HS-5 (cell line): Measurements from ENCODE around the gene AQP6.
"Not testable (repeated sequence)": the region's sequence is repeated elsewhere in the genome, so short reads cannot be mapped to it uniquely, and the experiment has no call there.

Source experiments
- DNase-seq: peaks from one replicate; pipeline ENCODE4 v3.0.0-alpha.2; 2012; ENCODE audit warnings: low read depth

AQP6 gene

GRCh38 chr12:49970658-49971057 is 2.1 kb upstream of the AQP6 start:
- DNase-seq = no peak

- no peak for DNase-seq
Measured at GRCh38 chr12:49971141-49971540, 1.6 kb upstream of the AQP6 start.

- DNase-seq = no peak
Measured at GRCh38 chr12:49972129-49972528, 618 bp upstream of the AQP6 start.

DNA sequence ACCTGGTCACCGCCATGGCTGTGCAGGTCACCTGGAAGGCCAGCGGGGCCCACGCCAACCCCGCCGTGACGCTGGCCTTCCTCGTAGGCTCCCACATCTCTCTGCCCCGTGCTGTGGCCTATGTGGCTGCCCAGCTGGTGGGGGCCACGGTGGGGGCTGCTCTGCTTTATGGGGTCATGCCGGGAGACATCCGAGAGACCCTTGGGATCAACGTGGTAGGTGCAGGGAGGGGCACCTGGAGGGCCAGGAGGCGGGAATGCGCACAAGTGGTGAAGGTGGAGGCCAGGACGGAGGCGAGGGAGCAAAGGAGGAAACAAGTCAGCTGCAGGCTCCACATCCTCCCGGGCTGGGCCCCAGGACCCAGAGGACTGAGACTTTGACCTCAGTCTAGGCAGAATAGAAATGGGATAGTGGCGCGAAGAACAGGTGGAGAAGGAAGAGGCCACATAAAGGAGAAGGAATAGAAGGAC is 649 bp downstream of the AQP6 start:
- DNase-seq = no peak

DNA sequence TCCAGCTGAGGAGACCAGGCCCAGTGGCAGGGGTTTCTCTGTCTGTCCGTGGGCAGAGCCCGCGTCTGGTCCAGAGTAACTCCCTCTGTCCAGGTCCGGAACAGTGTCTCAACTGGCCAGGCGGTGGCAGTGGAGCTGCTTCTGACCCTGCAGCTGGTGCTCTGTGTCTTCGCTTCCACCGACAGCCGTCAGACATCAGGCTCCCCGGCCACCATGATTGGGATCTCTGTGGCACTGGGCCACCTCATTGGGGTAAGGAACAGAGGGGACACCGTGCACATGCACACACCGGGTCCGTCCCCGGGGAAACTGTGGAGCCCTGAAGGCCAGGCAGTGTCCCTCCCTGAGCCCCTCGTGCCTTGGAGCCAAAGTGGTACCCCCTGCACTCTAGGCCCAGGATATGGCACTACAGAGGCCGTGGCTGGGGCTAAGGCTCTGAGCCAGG is 1.5 kb downstream of the AQP6 start:
- DNase-seq = no peak

DNA sequence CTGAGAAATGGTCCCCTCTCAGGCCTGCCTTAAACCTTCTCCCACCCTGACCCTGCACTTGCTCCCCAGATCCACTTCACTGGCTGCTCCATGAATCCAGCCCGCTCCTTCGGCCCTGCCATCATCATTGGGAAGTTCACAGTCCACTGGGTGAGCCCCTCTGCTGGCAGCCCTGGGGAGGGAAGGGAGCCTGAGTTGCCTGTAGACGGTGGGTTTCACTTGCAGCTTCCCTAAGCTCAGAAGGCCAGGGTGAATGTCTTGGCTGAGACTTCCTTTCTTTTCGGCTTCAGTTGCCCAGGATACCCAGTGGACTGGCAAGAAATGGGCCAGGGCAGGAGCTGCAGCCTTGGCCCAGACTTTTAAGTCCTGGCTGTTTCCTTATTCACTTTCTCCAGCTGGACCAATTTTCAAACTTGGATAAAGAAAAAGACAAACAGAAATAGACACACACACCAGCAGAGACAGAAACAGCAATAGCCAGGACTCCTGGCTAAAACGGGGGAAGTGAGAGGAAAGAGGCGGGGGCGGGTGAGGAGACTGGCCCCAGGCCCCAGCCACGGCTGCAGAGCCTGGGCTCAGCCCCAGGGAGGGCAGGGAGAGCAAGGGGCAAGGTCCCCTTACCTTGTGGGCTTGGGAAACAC is 2.0 kb downstream of the AQP6 start:
- no peak for DNase-seq

DNA sequence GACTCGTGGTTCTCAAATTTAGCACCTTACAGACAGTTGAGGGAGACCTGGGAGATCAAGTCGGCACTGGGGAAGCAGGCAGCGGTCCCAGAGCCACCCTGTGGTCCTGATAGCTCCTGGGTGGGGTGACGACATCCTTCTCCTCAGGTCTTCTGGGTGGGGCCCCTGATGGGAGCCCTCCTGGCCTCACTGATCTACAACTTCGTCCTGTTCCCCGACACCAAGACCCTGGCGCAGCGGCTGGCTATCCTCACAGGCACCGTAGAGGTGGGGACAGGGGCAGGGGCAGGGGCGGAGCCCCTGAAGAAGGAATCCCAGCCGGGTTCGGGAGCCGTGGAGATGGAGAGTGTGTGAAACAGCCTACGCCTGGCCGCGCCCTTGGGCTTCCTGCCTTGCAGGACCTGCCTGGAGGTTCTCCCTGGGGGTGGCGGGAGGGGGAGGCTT is 2.6 kb downstream of the AQP6 start:
- no peak for DNase-seq

- no peak for DNase-seq
Measured at GRCh38 chr12:49976557-49976956, 3.8 kb downstream of the AQP6 start.

DNA sequence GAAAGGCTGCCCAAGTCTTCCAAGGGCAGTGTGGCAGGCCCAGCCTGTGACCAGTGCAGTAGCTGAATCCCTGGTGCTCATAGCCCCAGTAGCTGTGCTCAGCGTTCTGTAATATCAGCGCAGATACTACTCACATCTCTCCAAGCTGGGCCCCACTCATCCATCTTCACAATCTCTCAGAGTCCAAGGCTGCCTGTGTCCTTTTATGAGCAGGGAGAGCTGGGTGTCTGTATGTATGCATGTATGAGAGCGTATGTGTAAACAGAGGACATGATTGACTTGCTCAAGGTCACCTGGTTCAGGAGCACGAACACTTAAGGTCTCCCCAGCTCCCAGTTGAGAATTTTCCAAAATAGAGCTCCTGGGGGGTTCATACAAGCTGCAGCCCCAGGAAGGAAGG is 5.4 kb downstream of the AQP6 start:
- DNase-seq = no peak

DNA sequence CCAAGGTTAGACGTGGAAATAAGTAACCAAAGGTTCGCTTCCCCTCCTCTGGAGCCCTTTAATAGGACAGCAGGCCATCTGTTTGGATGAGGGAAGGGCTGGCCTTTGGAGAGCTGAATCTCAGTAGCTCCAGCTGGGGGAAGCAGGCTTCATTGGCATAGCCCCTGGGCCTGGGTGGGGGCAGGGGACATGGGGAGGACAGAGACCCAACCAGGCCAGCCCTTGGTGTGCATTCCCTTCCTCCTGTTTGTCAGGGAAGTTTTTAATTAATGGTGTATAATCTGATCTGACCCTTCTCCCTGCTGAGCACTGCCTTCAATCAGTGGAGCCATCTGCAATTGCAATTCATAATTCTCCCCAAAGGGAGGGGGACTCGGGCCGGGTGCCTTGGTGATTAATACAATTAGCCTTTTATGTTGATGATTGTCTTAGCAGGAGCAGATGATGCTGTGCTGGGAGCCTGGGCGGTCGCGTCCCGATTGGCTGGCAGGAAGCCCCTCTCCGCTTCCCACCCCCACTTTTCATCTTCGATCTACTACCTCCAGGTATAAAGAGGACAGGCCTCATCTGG is 6.4 kb downstream of the AQP6 start:
- no peak for DNase-seq

- no peak for DNase-seq
Measured at GRCh38 chr12:49979791-49980190, 7.0 kb downstream of the AQP6 start.

GRCh38 chr12:49980501-49981349 is 8.0 kb downstream of the AQP6 start:
- no peak for DNase-seq

DNA sequence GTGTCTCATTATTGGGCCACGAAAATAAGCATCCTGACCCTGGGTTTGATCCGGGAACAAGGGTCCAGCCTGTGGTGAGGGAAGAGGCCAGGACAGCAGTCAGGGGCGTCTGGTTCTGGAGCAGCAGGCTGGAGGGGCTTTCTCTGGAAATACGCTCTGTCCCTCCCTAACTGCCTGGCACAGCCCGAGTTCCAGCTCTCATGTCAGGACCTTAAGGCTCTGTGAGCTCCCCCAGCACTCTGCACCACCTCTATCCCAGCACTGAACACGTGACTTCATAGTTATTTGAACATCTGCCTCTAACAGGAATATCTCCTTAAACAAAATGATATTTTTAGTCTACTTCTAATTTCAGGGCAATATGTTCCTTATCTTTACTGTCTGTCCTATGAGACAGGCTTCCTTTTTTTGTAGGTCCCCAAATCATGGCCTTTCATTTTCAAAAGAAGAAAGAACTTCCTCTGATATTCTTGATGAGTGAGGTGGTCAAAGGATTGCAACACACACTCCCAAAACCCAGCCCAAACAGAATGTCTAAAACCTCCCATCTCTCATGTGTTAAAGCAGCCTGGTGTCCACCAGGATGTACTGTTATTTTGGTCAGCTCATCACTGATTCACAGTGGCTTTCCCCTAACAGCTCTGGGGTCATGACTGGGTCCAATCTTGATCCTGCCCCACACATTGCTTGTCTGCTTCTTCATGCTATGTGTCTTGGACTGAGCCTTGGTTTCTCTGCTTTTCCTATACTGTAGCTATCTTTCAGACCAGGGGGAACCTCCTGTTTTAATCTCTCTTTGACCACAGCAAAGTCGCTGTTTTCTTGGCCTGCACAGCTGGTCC is 9.7 kb downstream of the AQP6 start:
- no peak for DNase-seq

- DNase-seq = peak; percentile 81
Measured at GRCh38 chr12:49983892-49984291, 11.1 kb downstream of the AQP6 start.

DNA sequence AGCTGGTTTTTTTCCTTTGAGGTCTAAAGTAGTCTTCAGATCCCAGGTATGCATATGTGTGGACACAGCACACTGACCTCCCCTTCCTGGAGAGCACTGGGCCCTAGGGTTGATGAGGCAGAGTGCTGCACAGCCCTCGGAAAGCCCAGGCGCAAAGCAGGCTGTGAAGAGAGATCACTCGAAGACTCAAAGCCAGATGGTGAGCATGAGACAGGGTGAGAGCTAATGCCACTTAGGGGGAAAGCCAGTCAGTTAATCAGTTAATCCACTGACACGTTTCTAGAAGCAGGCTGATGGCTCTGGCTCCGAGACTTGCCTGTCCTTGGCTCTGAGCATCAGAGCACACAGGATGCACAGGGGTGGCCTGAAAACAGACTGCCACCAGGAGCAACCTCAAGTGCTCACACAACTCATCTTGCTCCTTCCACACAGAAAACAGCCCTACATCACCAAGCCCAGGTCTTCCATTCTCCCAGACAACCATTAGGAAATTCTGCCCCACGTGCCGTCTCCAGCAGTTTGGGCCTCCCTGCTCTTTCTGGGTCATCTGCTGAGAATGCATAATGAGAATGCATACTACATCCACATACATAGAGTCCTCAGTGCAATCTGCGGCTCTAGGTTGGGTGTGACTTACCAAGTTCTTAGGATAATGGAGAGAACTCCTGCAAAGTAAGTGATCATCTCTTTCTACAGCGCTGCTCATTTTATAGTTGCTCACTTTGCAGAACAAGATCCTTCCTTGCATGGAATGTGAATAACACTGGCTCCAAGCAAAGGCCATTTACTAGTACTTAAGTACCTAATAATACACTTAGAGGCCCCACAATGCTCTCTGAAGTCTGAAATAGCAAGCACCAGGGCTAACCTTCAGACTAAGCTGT is 12.0 kb downstream of the AQP6 start:
- no peak for DNase-seq

DNA sequence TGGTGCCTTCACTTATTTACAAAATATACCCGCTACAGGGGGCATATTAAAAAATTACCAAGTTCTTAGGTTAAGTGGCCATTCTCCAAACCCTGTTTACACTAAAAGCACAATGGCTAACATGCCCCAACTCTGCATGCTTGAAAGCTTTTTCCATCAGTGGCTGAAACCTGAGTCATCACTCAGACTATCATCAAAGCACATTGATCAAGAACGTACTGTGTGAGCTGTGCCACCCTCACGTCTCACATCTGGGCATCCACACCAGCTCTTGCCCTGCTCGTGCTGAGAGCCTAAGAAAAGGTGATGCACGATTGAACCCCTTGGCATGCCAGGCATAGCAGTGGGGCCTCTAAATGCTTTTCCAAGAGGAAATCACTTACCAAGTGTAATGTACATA is 13.2 kb downstream of the AQP6 start:
- no peak for DNase-seq

DNA sequence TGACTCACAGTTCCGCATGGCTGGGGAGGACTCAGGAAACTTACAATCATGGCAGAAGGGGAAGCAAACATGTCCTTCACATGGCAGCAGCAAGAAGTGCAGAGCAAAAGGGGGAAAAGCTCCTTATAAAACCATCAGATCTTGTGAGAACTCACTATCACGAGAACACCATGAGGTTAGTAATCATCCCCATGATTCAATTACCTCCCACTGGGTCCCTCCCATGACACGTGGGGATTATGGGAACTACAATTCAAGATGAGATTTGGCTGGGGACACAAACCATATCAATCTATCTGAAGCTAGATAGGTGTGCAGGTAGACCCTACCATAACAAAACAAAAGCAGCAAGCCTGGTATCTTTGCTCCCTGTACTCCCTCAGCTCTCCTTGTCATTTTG is 13.7 kb downstream of the AQP6 start:
- not testable (repeated sequence) for DNase-seq

- no peak for DNase-seq
Measured at GRCh38 chr12:49987625-49988303, 15.0 kb downstream of the AQP6 start.

DNA sequence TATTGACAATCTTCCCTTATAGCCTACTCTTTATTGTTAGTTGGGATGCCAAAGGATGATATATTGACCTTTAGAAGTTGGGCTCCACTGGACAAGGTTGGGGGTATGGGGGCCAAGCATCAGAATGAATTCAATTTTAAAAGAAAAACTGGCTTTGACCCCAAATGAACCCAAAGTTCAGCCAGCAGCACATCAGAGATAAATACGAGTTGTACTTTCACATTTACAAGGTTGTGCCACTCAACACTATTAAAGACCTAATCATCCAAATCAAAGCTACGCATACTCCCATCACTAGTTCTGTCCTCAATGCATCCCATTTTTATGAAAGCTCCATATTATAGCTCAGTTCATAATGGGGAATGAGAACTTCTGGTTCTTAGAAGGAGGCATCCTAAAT is 16.7 kb downstream of the AQP6 start:
- not testable (repeated sequence) for DNase-seq

GRCh38 chr12:49990273-49990672 is 17.5 kb downstream of the AQP6 start:
- no peak for DNase-seq

- DNase-seq = no peak
Measured at GRCh38 chr12:49998453-49998852, 25.7 kb downstream of the AQP6 start.
